ENCODE results near the gene ATE1. TPM values are rescaled to one million over a fixed set of nuclear protein-coding genes. Genes with fewer than 3 reads are reported as not detected.
A peak's percentile ranks its signal among the peaks of the same experiment; 100 is the strongest.
"Not testable (repeated sequence)": the region's sequence is repeated elsewhere in the genome, so short reads cannot be mapped to it uniquely, and the experiment has no call there.

Gene ATE1
- polyA plus RNA-seq, 1 donor: 22.3 TPM

- DNase-seq: not testable (repeated sequence)
Observed at GRCh38 chr10:121929585-121930267, 1.9 kb upstream of the ATE1 start.

GRCh38 chr10:121928528-121928884, 675 bp upstream of the ATE1 start:
- DNase-seq: no peak

- DNase-seq: peak; percentile 54
Observed at GRCh38 chr10:121927318-121927840, 452 bp downstream of the ATE1 start.

- peak; percentile 14 for DNase-seq
Observed at GRCh38 chr10:121926671-121927317, 1.0 kb downstream of the ATE1 start.

- DNase-seq: no peak
Observed at GRCh38 chr10:121926157-121926556, 1.7 kb downstream of the ATE1 start.

GRCh38 chr10:121921238-121921931, 6.4 kb downstream of the ATE1 start:
- no peak for DNase-seq

- DNase-seq: no peak
Observed at GRCh38 chr10:121919666-121920065, 8.2 kb downstream of the ATE1 start.

- not testable (repeated sequence) for DNase-seq
Observed at GRCh38 chr10:121918800-121919199, 9.0 kb downstream of the ATE1 start.

GRCh38 chr10:121914661-121915060, 13.2 kb downstream of the ATE1 start:
- DNase-seq: no peak

GRCh38 chr10:121911421-121911697, 16.5 kb downstream of the ATE1 start:
- no peak for DNase-seq

- DNase-seq: no peak
Observed at GRCh38 chr10:121910673-121911420, 17.0 kb downstream of the ATE1 start.

- DNase-seq: no peak
Observed at GRCh38 chr10:121904888-121905287, 22.9 kb downstream of the ATE1 start.

- DNase-seq: peak; percentile 74
Observed at GRCh38 chr10:121900443-121901174, 27.2 kb downstream of the ATE1 start.

- DNase-seq: no peak
Observed at GRCh38 chr10:121899727-121900126, 28.1 kb downstream of the ATE1 start.

GRCh38 chr10:121891103-121891502, 36.7 kb downstream of the ATE1 start:
- DNase-seq: no peak

GRCh38 chr10:121889212-121889611, 38.6 kb downstream of the ATE1 start:
- no peak for DNase-seq

- peak; percentile 39 for DNase-seq
Observed at GRCh38 chr10:121886997-121887622, 40.7 kb downstream of the ATE1 start.

- DNase-seq: no peak
Observed at GRCh38 chr10:121886181-121886580, 41.6 kb downstream of the ATE1 start.

GRCh38 chr10:121880895-121881294, 46.9 kb downstream of the ATE1 start:
- no peak for DNase-seq

- DNase-seq: no peak
Observed at GRCh38 chr10:121879476-121879875, 48.4 kb downstream of the ATE1 start.

- no peak for DNase-seq
Observed at GRCh38 chr10:121873236-121873635, 54.6 kb downstream of the ATE1 start.

- no peak for DNase-seq
Observed at GRCh38 chr10:121870413-121870812, 57.4 kb downstream of the ATE1 start.

All from hindlimb muscle (tissue), 1 donor.